TTC549 (cell line): Measurements from ENCODE around the gene PPA1.
A peak's percentile ranks its signal among the peaks of the same experiment; 100 is the strongest.
"Not testable (repeated sequence)": the region's sequence is repeated elsewhere in the genome, so short reads cannot be mapped to it uniquely, and the experiment has no call there.

Experiments used
- FAIRE-seq: peaks from 2 replicates; lab custom pipeline; 2012; peaks lifted over from hg19 to GRCh38; lab: Jason Lieb, UNC

PPA1 gene

DNA sequence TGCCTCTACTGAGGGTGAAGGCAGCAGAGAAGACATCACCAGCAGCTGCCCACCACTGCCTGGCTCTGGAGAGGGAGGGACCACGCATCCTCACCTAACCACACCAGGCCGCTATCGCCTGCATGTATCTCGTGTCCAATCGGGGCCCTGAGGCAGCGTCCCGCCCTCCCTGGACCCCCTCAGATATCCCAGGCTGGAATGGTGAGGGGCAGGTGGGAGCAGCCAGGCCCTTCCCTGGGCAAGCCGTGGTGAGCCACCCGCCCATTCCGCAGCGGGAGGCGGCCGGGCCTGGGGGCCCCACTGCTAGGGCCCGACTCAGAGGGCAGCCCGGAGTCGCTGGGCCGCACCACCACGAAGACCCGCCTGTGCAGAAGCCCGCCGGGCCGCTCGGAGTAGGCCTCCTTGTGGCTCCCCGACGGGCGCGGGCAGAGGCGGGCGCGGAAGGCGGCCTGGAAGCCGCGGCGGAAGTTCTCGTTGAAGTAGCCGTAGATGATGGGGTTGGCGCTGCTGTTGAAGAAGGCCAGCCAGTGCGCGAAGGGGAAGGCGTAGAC lies 21.6 kb upstream of the PPA1 start:
- no peak for FAIRE-seq

DNA sequence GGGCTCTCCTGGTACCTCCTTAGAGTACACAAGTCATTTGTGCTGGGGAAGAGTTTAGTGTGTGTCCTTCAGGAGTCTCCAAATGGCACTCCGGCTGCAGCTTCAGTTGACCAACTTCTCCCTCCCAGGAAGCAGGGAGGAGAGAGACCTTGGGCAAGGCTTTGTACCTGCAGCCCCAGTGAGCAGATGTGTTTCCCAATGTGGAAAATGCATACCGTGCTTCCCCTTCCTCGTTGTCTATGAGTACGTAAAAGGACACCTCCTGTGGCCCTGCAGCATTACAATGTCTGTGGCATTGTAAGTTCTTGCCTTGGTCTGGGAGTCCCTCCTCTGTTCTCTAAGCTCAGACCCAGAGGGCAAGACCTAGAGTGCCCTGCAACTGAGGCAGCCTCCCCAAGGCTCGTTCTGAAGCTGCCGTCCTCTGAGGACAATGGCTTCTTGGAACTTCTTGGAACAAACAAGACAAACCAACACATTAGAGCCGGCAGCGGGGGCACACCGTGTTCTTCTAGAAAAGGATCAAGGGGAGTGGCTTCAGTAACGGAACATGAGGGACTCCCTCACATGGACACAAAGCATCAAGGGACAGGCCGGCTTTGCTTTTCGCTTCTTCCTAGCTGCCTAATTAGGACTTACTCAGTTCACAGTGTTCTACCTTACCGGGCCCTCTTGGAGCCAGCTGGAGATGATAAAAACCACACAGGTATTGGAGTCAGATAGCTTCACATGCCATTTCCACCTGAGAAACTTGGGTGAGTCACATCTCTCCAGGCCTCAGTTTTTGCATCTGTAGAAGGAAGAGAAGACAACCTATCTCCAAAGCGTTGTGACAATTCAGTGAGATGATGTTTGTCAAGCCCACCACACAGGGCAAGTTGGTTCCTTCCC lies 20.9 kb upstream of the PPA1 start:
- FAIRE-seq: no peak

DNA sequence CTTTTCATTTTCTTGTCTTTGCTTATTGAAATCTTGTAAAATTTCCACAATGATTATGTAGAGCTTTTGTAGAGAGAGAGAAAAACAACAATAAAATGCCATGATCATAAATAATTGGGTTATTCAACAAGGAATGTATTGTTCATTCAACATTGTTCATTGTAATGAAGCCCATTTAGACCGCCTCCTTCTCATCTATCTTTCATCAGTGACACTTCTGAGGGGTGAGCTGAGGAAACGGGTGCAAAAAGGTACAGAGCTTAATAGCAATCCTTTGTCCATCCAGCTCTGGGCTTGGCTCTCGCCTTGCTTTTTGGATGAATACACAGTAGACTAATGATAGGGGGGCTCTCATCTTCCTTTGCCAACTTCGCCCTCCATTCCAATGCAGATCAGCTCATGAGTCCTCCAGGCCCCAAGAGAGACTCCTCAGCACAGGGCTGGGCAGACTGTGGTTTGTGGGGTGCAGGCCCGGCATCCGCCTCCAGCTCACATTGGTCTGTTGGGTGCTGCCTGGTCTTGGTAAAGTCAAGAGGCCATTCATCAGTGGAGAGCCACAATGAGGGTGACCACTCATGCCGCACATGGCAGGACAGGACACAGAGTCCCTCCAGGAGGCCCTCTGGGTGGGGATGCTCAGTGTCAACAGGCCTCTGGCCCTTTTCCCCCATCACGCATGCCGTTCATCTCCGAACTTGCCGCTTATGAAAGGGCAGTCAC lies 17.9 kb upstream of the PPA1 start:
- FAIRE-seq: no peak

DNA sequence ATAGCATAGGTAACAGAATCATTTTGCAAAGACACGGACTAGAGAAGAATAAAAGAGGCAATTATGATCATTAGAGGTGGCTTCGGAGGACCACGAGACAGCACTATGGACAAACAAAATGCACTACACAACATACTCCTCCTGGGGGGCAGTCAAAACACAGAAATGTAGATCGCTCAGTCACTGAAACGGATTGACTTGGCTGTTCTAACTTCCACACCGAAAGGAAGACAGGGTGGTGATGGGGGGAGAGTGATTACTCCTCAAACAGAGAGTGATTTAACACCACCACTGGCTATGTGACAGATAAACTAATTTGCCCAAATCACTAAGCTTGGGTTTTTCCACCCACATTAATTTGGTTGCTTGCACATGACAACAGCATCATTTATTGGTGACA lies 14.1 kb upstream of the PPA1 start:
- FAIRE-seq: no peak

DNA sequence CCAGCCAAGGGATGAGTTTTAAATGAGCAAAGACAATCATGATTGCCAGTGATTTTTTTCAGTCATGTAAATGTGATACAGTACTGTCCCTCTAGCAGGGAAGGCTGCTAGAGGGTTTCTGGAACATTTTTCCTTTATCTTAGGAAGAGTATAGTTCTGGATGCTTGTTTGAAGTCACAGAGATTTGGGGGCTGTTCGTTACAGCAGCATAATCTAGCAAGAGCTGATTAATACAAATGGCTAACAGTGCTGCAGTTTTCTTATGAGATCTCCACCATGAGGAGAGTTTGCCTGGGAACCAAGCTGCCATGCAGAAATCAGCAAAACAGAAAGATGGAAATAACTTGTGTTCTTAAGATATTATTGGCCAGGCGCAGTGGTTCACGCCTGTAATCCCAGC lies 7.9 kb upstream of the PPA1 start:
- no peak for FAIRE-seq

DNA sequence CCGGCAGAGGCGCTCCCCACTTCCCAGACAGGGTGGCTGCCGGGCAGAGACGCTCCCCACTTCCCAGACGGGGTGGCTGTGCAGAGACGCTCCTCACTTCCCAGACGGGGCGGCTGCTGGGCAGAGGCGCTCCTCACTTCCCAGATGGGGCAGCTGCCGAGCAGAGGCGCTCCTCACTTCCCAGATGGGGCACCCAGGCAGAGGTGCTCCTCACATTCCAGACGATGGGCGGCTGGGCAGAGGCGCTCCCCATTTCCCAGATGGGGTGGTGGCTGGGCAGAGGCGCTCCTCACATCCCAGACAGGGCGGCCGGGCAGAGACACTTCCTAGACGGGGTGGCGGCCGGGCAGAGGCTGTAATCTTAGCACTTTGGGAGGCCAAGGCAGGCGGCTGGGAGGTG lies 6.8 kb upstream of the PPA1 start:
- FAIRE-seq: not testable (repeated sequence)

DNA sequence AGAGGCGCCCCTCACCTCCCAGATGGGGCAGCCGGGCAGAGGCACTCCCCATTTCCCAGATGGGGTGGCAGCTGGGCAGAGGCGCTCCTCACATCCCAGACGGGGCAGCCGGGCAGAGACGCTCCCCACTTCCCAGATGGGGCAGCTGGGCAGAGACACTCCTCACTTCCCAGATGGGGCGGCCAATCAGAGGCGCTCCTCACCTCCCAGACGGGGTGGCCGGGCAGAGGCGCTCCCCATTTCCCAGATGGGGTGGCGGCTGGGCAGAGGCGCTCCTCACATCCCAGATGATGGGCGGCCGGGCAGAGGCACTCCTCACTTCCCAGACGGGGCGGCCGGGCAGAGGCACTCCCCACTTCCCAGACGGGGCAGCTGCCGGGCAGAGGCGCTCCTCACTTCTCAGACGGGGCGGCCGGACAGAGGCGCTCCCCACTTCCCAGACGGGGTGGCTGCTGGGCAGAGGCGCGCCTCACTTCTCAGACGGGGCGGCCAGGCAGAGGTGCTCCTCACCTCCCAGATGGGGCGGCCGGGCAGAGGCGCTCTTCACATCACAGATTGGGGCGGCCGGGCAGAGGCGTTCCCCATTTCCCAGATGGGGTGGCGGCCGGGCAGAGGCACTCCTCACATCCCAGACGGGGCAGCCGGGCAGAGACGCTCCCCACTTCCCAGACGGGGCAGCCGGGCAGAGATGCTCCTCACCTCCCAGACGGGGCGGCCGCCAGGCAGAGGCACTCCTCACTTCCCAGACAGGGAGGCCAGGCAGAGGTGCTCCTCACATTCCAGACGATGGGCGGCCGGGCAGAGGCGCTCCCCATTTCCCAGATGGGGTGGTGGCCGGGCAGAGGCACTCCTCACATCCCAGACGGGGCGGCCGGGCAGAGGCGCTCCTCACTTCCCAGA lies 6.1 kb upstream of the PPA1 start:
- FAIRE-seq: not testable (repeated sequence)

DNA sequence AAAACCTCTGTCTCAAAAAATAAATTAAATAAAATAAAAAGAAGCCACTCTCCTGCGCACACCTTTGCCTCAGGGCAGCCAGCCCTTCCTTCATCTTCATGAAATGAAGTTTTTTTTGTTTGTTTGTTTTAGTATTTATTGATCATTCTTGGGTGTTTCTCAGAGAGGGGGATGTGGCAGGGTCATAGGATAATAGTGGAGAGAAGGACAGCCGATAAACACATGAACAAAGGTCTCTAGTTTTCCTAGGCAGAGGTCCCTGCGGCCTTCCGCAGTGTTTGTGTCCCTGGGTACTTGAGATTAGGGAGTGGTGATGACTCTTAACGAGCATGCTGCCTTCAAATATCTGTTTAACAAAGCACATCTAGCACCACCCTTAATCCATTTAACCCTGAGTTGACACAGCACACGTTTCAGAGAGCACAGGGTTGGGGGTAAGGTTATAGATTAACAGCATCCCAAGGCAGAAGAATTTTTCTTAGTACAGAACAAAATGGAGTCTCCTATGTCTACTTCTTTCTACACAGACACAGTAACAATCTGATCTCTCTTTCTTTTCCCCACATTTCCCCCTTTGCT lies 4.8 kb upstream of the PPA1 start:
- FAIRE-seq: not testable (repeated sequence)

DNA sequence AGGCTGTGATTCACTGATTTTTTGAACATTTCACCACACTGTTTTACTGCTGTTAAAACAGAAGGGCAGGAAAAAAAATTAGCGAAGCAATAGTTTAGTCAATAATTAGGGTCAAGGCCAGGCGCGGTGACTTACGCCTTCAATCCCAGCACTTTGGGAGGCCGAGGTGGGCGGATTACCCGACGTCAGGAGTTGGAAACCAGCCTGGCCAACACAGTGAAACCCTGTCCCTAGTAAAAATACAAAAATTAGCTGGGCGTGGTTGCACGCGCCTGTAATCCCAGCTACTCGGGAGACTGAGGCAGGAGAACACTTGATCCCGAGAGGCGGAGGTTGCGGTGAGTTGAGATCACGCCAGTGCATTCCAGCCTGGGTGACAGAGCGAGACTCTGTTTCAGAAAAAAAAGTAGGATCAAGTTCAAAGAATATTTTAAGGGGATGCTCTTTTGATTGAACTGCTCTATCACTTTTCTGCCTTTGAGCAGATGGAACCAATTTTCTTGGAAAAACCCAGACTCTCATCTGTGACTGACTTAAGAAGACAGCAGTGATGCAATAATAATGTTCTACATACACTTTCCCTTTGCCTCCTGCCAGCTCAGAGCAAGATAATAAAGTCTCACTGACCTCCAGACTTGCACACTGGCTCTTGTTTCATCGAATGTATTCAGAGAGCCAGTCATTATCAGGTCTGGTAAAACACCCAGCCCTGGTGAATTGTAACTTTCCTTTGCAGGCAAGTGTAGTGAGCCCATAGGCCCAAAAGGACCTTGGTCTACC lies 1.6 kb upstream of the PPA1 start:
- FAIRE-seq: no peak

DNA sequence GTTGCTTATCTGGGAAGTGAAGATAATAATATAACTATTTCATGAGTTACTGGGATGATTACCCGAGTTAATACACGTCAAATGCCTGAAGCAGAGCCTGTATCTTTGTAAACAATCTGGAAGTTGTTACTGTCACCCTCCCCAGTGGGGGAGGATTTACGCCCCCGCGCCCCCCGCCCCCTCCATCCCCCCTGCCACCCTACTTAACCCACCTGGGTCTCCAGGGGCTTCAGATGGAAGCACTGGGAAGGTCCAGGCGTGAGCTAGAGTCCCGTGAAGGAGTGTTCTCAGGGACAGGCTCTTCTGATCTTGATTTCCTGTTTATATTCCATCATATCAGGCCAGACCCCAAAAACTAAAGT lies 691 bp upstream of the PPA1 start:
- no peak for FAIRE-seq

DNA sequence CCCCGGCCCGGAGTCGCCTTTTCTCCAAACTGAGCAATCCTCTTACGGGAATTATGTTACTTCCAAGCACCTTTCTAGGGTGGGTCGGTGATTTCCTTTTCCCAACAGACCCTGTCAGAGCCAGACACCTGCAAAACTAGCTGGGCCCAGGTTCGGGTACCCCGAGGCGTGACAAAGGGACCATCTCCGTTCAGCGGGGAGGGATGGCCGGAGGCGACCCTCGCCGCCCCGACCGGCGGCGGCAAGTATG lies 445 bp downstream of the PPA1 start:
- no peak for FAIRE-seq

DNA sequence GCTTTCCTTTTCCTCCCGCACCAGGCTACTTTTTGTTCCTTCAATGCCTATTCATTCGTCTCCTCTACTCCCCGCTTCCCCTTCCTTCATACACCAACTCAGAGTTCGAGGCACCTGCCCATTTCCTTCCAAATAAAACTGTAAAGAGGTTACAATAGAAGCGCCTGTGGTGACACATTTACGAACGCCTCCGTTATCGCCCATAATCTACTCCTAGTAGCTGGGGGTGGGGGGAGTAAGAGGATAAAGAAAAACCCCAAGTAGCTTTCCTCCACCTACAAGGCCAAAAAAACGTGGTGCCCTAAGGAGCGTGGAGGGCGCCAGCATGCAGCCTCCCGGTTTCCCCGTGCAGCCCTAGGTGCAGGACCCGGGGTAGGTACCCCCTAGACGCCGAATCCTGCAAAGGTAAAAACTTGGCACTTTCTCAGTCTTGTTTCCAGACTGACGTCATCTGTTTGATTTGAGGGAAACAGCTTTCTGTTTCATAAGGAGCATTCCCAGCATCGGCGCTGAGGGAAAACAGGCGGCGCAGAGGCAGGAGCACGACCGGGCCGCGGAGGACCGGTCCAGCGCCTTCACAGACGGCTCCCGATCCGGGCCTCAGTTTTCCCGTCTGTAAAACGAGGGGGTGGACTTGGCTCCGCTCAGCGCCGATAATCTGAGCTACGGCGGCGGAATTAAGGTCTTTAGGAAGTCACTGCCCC lies 922 bp downstream of the PPA1 start:
- no peak for FAIRE-seq

DNA sequence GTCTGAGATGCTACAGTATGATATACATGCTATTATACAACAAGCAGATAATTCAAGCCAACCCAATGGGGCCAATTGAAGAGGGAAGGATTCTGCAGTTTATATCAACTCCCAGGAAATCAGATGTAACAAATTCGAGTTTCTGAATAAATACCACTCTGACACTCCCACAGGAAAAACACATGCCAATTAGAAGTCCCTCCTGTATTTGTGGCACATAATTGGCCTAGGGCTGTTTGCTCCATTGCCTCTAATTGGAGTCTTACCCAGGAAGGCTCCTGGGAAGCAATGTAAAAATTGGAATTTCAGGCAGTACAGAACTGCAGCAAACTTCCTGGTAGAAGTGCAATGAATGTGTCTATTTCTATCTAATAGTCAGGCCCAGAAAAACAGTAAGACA lies 4.7 kb downstream of the PPA1 start:
- no peak for FAIRE-seq

DNA sequence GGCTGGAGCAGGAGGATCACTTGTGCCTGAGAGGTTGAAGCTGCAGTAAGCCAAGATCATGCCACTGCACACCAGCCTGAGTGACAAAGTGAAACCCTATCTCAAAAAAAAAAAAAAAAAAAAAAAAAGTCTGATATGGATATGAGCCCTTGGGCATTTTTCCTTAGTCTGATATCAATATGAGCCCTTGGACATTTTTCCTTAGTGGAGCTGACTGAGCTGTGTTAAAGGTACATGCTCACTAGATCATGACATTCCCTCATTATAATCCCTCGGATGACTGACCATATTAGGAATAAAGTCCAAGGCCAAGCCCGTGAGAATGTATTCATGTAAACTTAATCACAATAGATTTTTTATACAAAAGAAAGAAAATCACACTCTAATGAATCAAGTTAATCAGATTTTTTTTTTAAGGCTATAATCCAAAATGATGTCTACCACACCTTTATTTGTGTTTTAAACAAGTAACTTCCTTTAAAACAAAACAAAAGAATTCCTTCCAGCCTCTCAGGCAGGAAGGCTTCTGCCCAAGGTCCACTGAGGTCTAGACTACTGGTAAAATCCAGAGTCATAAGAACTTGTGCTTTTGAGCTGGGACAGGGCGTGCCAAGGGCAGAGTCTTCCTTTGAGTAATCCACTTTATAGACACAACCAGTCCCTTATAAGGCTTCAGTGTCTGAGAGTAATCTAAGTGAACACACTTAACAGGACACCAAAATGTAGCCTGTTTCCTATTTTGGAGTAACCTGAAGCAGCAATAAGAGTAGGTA lies 5.5 kb downstream of the PPA1 start:
- FAIRE-seq: no peak

DNA sequence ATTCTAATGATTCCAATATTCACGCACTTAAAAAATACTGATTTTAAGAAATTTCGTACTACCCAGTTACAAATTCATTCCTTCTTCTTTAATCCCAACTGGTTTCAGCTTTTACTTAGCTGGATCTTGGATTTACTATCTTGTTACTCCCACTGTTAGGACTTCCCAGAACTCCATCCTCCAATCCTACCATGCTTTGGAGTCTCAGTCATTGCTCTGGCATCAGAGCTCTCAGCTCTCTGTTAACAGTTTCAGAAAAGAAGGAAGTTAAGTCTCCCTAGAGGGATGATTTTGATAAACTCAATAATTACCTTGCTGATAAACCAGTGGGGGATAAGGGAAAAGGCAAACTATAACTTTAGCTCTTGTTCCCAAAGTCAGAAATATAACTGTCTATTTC lies 9.5 kb downstream of the PPA1 start:
- FAIRE-seq: no peak

DNA sequence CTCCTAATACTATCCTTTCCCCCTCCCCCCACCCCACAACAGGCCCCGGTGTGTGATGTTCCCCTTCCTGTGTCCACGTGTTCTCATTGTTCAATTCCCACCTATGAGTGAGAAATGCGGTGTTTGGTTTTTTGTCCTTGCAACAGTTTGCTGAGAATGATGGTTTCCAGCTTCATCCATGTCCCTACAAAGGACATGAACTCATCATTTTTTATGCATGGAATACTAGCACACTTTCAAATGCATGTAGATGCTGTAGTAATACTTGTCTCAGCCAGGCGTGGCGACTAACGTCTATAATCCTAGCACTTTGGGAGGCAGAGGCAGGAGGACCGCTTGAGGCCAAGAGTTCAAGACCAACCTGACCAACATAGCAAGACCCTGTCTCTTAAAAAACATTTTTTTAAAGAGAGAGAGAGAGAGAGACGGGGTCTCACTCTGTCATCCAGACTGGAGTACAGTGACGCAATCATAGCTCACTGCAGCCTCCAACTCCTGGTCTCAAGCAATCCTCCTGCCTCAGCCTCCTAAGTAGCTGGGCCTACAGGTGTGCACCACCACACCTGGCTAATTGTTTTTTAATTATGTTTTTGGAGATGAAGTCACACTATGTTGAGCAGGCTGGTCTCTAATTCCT lies 10.3 kb downstream of the PPA1 start:
- not testable (repeated sequence) for FAIRE-seq

DNA sequence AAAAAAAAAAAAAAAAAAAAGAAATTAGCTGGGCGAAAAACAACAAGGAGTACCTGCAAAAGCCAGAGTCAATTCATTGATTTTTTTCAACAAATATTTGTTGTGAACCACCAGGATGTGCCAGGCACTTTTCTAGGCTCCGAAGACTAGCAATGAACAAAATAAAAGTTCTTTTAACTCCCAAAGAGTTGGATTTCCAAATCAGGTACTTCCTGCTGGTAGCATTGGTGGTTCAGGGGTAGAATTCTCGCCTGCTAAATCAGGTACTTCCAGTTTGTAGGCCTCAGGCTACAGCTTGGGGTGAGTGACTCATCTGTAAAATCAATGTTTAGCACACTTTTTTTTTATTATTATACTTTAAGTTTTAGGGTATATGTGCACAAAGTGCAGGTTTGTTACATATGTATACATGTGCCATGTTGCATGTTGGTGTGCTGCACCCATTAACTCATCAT lies 10.9 kb downstream of the PPA1 start:
- FAIRE-seq: no peak

DNA sequence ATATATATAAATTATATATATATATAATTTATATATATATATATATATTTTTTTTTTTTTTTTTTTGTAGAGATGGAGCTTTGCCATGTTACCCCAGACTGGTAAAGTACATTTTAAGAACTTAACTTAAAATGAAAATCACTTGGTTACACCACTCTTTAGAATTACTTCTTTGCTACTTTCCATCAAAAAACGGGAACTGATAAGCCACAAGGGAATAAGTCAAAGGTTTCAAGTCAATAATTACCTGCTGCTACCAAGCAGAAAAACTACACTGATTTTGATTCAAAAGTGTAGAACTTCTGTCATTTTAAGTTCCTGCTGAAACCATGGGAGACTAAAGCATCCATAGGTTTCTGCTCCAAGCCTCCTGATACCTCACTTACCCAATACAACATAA lies 12.2 kb downstream of the PPA1 start:
- FAIRE-seq: peak; percentile 33

DNA sequence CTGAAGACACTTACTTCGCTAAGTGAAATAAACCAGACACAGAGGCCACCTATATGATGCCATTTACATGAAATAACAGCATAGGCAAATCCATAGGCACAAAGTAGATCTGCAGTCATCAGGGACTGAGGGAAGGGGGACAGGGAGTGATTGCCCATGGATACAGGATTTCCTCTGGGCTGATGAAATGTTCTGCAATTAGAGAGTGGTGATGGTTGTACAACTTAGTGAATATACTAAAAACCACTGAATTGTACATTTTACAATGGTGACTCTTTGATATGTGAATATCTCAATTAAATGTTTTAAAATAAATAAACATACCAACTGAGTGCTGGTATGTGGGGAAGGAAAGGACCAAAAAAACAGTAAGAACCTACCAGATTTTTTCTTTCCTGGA lies 20.4 kb downstream of the PPA1 start:
- FAIRE-seq: no peak

DNA sequence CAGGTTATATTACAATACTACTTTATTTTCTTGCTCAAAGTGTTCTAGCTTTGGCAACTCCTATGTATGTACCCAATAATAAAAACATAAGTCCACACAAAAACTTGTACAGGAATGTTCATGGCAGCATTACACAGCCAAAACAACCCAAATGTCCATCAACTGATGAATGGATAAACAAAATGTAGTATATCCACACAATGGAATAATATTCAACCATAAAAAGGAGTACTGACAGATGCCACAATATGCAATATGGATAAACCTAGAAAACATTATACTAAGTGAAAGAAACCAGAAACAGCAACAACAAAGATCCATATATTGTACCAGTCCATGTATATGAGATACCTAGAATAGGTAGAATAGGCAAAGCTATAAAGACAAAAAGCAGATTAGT lies 21.0 kb downstream of the PPA1 start:
- FAIRE-seq: no peak
